ENCODE data around the gene EPYC.

Gene EPYC

GRCh38 chr12:90958347-90958746, 46.4 kb downstream of the EPYC start:
- no peak for DNase-seq
- H3K4me1 ChIP-seq: no peaks in the 10 kb centered on the region
- no peak overlapping the region for H3K27ac ChIP-seq
- no peaks in the 10 kb centered on the region for H3K36me3 ChIP-seq
- no peaks in the 10 kb centered on the region for H3K9me3 ChIP-seq
- no peaks in the 10 kb centered on the region for H3K27me3 ChIP-seq
- TF ChIP-seq CTCF (IDR thresholded peaks at IDR 0.05): no peak
- intact Hi-C loops (cut with DNase I; ENCODE audit: low total_unique reads): no loop called here
- H3K4me3 ChIP-seq: no peak overlapping the region

GRCh38 chr12:90954921-90955320, 49.9 kb downstream of the EPYC start, which contains the start of gene CCER1:
CCER1 (minus strand) TSS chr12:90955176; CDS start chr12:90954742, 434 bp downstream.
- H3K36me3 ChIP-seq: no peaks in the 10 kb centered on the region
- H3K4me1 ChIP-seq: no peaks in the 10 kb centered on the region
- intact Hi-C loops (cut with DNase I; ENCODE audit: low total_unique reads): no loop called here
- no peaks in the 10 kb centered on the region for H3K9me3 ChIP-seq
- no peak for TF ChIP-seq CTCF (IDR thresholded peaks at IDR 0.05)
- H3K27me3 ChIP-seq: no peaks in the 10 kb centered on the region
- H3K4me3 ChIP-seq: no peak within 1 kb of the TSS
- no peak within 1 kb of the TSS for H3K27ac ChIP-seq
- no peak for DNase-seq

DNA sequence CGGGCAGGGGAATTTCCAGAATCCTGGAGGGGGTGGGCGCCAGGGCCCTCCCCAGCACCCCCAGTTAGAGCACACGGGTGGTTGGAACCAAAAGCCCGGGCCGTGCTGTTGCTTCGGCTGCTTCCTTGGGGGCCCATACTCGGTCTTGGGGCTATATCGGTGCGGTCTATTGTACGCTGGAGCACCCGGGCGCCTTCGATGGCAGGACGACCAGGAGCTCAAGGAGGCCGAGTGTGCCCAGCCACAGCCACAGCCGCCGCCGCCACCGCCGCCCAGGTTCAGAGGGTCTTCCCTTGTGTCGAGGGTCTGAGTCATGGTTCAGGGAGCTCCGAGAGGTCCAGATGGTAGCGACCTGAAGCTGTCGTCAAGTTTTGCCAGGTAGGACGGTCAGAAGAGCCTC, 50.3 kb downstream of the EPYC start:
- Histone ChIP-seq H3K36me3 (no peaks in the 10 kb centered on the region), H3K4me3 (no peak overlapping the region), H3K27ac (no peak overlapping the region), H3K9me3 (no peaks in the 10 kb centered on the region), H3K4me1 (no peaks in the 10 kb centered on the region), H3K27me3 (no peaks in the 10 kb centered on the region)
- intact Hi-C loops (cut with DNase I; ENCODE audit: low total_unique reads): no loop called here
- no peak for DNase-seq
- TF ChIP-seq CTCF (IDR thresholded peaks at IDR 0.05): no peak

GRCh38 chr12:90953956-90954421, 50.8 kb downstream of the EPYC start:
- no peaks in the 10 kb centered on the region for H3K27me3 ChIP-seq
- H3K36me3 ChIP-seq: no peaks in the 10 kb centered on the region
- H3K27ac ChIP-seq: no peak overlapping the region
- no peak for DNase-seq
- intact Hi-C loops (cut with DNase I; ENCODE audit: low total_unique reads): no loop called here
- no peak overlapping the region for H3K4me3 ChIP-seq
- H3K4me1 ChIP-seq: no peaks in the 10 kb centered on the region
- H3K9me3 ChIP-seq: no peaks in the 10 kb centered on the region
- TF ChIP-seq CTCF (IDR thresholded peaks at IDR 0.05): no peak

- Histone ChIP-seq H3K4me1 (no peaks in the 10 kb centered on the region), H3K4me3 (no peak overlapping the region), H3K36me3 (no peaks in the 10 kb centered on the region), H3K27me3 (no peaks in the 10 kb centered on the region), H3K27ac (no peak overlapping the region), H3K9me3 (no peaks in the 10 kb centered on the region)
- intact Hi-C loops (cut with DNase I; ENCODE audit: low total_unique reads): no loop called here
- no peak for DNase-seq
- TF ChIP-seq CTCF (IDR thresholded peaks at IDR 0.05): no peak
Measured at GRCh38 chr12:90951432-90952105, 53.2 kb downstream of the EPYC start.
